ENCODE results near the gene ITPR2. TPM values are rescaled to one million over a fixed set of nuclear protein-coding genes. Genes with fewer than 3 reads are reported as not detected.

ITPR2 gene
- polyA plus RNA-seq, 1 experiment: 3.4 TPM

DNA sequence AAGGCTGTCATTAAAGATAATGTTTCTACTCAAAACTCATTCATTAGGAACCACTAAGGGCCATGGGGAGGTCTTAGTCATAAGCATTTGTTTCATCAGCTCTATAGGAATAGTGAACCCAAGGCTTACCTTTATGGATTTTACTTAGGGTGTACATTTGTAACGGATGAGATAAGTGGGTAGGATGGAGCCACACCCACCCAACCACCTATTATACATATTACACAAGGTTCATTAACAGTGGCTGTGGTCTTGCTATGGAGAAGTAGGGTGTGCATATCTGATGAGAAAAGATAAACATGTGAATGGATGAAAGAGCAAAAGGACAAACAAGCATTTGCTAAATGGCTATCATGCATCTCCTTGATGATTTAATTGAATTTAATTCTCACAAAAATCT lies 39.6 kb upstream of the ITPR2 start:
- ChIA-PET POLR2A (no interaction called here), CTCF (interaction anchor here (2.7 kb wide), 1 partner anchor 13 kb away, joined by 18 read pairs; no protein-coding TSS in a partner anchor)
- H3K27me3 ChIP-seq (ENCODE audit: control insufficient read depth, insufficient read depth, low read length): peaks cover 12% of the 10 kb centered on the region
- H3K27ac ChIP-seq (ENCODE audit: low read depth, low read length): no peak overlapping the region
- TF ChIP-seq, protein P1, sequence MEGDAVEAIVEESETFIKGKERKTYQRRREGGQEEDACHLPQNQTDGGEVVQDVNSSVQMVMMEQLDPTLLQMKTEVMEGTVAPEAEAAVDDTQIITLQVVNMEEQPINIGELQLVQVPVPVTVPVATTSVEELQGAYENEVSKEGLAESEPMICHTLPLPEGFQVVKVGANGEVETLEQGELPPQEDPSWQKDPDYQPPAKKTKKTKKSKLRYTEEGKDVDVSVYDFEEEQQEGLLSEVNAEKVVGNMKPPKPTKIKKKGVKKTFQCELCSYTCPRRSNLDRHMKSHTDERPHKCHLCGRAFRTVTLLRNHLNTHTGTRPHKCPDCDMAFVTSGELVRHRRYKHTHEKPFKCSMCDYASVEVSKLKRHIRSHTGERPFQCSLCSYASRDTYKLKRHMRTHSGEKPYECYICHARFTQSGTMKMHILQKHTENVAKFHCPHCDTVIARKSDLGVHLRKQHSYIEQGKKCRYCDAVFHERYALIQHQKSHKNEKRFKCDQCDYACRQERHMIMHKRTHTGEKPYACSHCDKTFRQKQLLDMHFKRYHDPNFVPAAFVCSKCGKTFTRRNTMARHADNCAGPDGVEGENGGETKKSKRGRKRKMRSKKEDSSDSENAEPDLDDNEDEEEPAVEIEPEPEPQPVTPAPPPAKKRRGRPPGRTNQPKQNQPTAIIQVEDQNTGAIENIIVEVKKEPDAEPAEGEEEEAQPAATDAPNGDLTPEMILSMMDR (IDR thresholded peaks at IDR 0.05; ENCODE audit: low read depth, low read length): no peak
- no peak for DNase-seq (ENCODE audit: low read depth, low spot score)
- no peaks in the 10 kb centered on the region for H3K9me3 ChIP-seq (ENCODE audit: control insufficient read depth, insufficient read depth, low read length)
- H3K4me3 ChIP-seq (ENCODE audit: low read depth, low read length): no peak overlapping the region

DNA sequence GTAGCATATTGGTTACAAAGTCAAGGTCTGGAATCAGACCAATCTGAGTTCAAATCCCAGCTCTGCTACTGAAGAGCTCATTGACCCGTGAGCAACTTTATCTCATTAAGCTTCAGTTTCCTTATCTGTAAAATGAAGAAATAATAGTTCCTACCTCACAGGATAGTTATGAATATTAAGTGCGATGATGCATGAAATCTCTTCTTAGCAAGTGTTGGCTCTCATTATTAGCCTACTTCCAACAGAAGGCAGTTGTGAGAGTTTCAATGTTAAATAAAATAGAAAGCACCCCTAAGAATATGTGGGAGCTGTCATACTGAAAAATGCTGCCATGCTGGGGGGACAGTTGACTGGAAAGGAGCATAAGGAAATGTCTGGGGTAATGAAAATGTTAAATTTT lies 39.0 kb upstream of the ITPR2 start:
- ChIA-PET CTCF (interaction anchor here (2.7 kb wide), 1 partner anchor 13 kb away, joined by 18 read pairs; no protein-coding TSS in a partner anchor), POLR2A (no interaction called here)
- DNase-seq (ENCODE audit: low read depth, low spot score): no peak
- no peak overlapping the region for H3K27ac ChIP-seq (ENCODE audit: low read depth, low read length)
- peaks cover 12% of the 10 kb centered on the region for H3K27me3 ChIP-seq (ENCODE audit: control insufficient read depth, insufficient read depth, low read length)
- H3K4me3 ChIP-seq (ENCODE audit: low read depth, low read length): no peak overlapping the region
- TF ChIP-seq, protein P1 (IDR thresholded peaks at IDR 0.05; ENCODE audit: low read depth, low read length): no peak
- H3K9me3 ChIP-seq (ENCODE audit: control insufficient read depth, insufficient read depth, low read length): no peaks in the 10 kb centered on the region

DNA sequence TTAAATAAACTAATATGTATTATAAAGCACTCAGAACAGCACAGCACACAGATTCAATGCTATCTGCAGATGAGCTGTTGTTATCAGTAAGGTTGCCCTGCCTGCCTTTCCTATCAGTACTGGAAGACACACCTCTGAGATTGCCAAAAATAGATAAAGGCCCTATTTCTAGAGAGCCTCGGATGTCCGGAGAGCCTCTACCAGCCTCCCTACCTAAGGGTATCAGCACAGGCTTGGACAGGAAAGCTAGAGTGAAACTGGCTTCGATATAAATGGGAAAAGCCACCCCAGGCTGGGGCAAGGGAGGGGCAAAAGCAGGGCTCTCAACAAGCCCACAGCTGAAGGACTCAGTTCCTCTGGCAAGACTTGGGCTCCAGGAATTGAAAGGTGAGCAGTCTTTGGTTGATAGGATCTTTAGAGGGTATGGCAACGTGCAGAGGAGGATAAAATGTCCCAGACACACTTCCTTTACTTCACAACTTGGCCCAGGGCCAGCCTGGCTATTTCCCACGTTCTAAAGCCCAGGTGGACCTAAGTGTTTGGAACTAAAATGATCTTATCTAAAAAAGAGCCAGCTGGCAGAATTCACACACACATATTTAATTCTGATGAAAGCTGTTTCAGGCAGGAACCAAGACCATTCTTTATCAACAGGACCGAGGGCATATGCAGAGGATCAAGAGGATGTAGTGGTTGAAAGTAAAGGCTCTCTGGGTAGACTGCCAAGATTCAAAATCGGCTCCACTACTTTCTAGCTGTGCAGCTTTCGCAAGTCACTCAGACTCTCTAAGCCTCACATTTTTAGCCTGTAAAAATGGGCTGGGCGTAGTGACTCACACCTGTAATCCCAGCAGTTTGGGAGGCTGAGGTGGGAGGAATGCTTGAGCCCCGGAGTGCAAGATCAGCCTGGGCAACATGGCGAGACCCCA lies 37.8 kb upstream of the ITPR2 start:
- Histone ChIP-seq H3K4me3 (ENCODE audit: low read depth, low read length) (no peak overlapping the region), H3K27ac (ENCODE audit: low read depth, low read length) (no peak overlapping the region), H3K9me3 (ENCODE audit: control insufficient read depth, insufficient read depth, low read length) (no peaks in the 10 kb centered on the region), H3K27me3 (ENCODE audit: control insufficient read depth, insufficient read depth, low read length) (peaks cover 12% of the 10 kb centered on the region)
- peak; percentile 23 for DNase-seq (ENCODE audit: low read depth, low spot score)
- TF ChIP-seq, protein P1 (IDR thresholded peaks at IDR 0.05; ENCODE audit: low read depth, low read length): no peak
- CTCF ChIA-PET: interaction anchor here (2.7 kb wide), 1 partner anchor 15 kb away, joined by 18 read pairs; no protein-coding TSS in a partner anchor
- POLR2A ChIA-PET: no interaction called here

DNA sequence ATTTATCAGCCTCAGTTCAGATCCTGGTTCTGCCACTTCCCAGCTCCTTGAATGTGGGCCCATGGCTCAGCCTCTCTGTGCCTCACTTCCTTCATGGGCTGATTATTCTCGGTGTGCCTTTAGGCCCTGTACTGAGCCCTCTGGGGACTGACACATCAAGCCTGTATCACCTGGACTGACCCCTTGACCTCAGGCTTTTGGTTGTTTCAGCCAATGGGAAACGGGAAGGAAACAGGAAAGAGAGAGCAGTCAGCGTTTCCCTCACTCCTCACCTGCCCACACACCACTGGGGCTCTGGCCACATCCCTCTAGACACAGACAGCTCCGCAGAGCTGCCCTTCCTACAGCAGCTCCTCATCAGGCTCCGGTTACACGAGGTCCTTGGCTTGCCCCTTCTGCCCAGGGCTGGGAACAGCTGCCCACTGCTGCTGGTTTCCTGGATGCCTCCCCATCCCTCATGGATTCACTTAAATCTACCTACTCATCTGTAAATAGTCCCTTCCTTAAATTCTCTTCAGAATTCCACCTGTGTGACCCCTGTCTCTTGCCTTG lies 37.0 kb upstream of the ITPR2 start:
- no peak for DNase-seq (ENCODE audit: low read depth, low spot score)
- ChIA-PET POLR2A (no interaction called here), CTCF (no interaction called here)
- TF ChIP-seq, protein P1 (IDR thresholded peaks at IDR 0.05; ENCODE audit: low read depth, low read length): no peak
- no peak overlapping the region for H3K4me3 ChIP-seq (ENCODE audit: low read depth, low read length)
- no peak overlapping the region for H3K27ac ChIP-seq (ENCODE audit: low read depth, low read length)
- H3K9me3 ChIP-seq (ENCODE audit: control insufficient read depth, insufficient read depth, low read length): no peaks in the 10 kb centered on the region
- H3K27me3 ChIP-seq (ENCODE audit: control insufficient read depth, insufficient read depth, low read length): peaks cover 12% of the 10 kb centered on the region

DNA sequence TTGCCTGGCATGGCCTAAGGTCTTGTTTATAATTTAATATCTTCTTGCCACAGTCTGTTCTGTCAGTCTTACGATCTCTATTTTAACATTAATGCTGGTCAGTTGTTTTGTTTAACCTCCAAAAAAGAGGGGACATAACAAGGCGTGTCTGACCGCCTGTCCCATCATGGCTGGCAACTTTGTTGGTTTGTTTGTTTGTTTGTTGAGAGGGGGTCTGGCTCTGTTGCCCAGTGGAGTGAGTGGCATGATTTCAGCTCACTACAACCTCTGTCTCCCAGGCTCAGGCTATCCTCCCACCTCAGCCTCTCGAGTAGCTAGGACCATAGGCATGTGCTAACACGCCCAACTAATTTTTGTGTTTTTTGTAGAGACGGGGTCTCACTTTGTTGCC lies 36.1 kb upstream of the ITPR2 start:
- POLR2A ChIA-PET: no interaction called here

More for the DNA sequence above, 36.1 kb upstream of the ITPR2 start:
- TF ChIP-seq, protein P1 (IDR thresholded peaks at IDR 0.05; ENCODE audit: low read depth, low read length): no peak
- Histone ChIP-seq H3K27ac (ENCODE audit: low read depth, low read length) (no peak overlapping the region), H3K4me3 (ENCODE audit: low read depth, low read length) (no peak overlapping the region), H3K9me3 (ENCODE audit: control insufficient read depth, insufficient read depth, low read length) (no peaks in the 10 kb centered on the region), H3K27me3 (ENCODE audit: control insufficient read depth, insufficient read depth, low read length) (peaks cover 12% of the 10 kb centered on the region)
- no peak for DNase-seq (ENCODE audit: low read depth, low spot score)
- CTCF ChIA-PET: no interaction called here
